Endothelial cell of umbilical vein (primary cell): ENCODE measurements around the gene NR3C2.

Experiments used
- EZH2 ChIP-seq: IDR thresholded peaks from 2 replicates; pipeline ENCODE4 v1.6.1; 2012; ENCODE audit warnings: borderline replicate concordance, low read depth, mild to moderate bottlenecking, moderate library complexity, low read length, inconsistent platforms; ENCODE audit not compliant: severe bottlenecking
- FOS ChIP-seq: IDR thresholded peaks from 2 replicates; pipeline ENCODE4 v1.6.1; 2011; ENCODE audit warnings: mild to moderate bottlenecking, low read length, moderate library complexity, borderline replicate concordance; ENCODE audit not compliant: insufficient read depth
- JUN ChIP-seq: IDR thresholded peaks from 2 replicates; pipeline ENCODE4 v1.6.1; 2011; ENCODE audit warnings: borderline replicate concordance, low read depth; ENCODE audit not compliant: insufficient read length, insufficient read depth
- MYC ChIP-seq: IDR thresholded peaks from one replicate; pipeline ENCODE4 v1.6.1; 2011; ENCODE audit warnings: mild to moderate bottlenecking, low read depth, low read length
- POLR2A ChIP-seq: IDR thresholded peaks from 2 replicates; pipeline ENCODE4 v1.6.1; 2012; ENCODE audit warnings: low read depth, mild to moderate bottlenecking, control low read depth, low read length
- POLR2AphosphoS5 ChIP-seq: IDR thresholded peaks from 2 replicates; pipeline ENCODE4 v1.6.1; 2012; ENCODE audit warnings: low read depth, mild to moderate bottlenecking, control low read depth, low read length, moderate library complexity; ENCODE audit not compliant: insufficient read depth
- TF ChIP-seq, protein P1 (sequence below), 2 donors: IDR thresholded peaks; 1 replicate in 1 of 2; 2 replicates in 1 of 2; pipeline ENCODE4 v1.5.1; 2011; ENCODE audit warnings: low read length in 2 of 2, mild to moderate bottlenecking in 2 of 2, moderate library complexity in 2 of 2, control low read depth in 1 of 2, inconsistent platforms in 1 of 2, low read depth in 1 of 2; ENCODE audit not compliant: insufficient read depth in 1 of 2; ENCODE audit errors: extremely low read depth in 1 of 2
- TF ChIP-seq, protein P2 (sequence below): IDR thresholded peaks from 2 replicates; pipeline ENCODE4 v1.6.1; 2011; ENCODE audit not compliant: insufficient read depth, insufficient read length

DNA sequence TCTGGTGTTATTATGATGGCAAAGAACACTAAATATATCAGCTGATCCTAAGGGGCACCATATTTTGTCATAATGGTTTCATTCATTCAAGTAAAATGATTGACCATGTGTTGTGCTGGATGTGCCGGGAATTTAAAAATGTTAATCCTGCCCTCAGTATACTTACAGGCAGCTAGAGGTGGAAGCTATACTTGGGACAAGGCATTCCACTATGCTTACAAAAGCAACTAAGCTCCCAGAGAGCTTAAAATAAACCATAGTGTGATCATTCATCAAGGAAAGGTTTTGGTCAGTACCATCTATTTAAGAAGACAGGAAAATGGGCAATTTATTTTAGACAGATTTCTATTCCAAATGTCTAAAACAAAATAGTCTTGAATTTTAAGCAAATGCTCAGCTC is 46.4 kb downstream of the NR3C2 start:
- no peak for TF ChIP-seq POLR2AphosphoS5
- TF ChIP-seq POLR2A: no peak
- TF ChIP-seq, protein P1, sequence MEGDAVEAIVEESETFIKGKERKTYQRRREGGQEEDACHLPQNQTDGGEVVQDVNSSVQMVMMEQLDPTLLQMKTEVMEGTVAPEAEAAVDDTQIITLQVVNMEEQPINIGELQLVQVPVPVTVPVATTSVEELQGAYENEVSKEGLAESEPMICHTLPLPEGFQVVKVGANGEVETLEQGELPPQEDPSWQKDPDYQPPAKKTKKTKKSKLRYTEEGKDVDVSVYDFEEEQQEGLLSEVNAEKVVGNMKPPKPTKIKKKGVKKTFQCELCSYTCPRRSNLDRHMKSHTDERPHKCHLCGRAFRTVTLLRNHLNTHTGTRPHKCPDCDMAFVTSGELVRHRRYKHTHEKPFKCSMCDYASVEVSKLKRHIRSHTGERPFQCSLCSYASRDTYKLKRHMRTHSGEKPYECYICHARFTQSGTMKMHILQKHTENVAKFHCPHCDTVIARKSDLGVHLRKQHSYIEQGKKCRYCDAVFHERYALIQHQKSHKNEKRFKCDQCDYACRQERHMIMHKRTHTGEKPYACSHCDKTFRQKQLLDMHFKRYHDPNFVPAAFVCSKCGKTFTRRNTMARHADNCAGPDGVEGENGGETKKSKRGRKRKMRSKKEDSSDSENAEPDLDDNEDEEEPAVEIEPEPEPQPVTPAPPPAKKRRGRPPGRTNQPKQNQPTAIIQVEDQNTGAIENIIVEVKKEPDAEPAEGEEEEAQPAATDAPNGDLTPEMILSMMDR (IDR thresholded peaks at IDR 0.05; ENCODE audit: extremely low read depth in 1 of 2, insufficient read depth in 1 of 2, low read depth in 1 of 2, low read length in 2 of 2): no peak
- TF ChIP-seq, protein P2, sequence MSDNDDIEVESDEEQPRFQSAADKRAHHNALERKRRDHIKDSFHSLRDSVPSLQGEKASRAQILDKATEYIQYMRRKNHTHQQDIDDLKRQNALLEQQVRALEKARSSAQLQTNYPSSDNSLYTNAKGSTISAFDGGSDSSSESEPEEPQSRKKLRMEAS: no peak
- no peak for TF ChIP-seq FOS
- no peak for TF ChIP-seq EZH2
- no peak for TF ChIP-seq MYC
- no peak for TF ChIP-seq JUN
